MG63 (cell line): Measurements from ENCODE around the gene MYO10. TPM values are rescaled to one million over a fixed set of nuclear protein-coding genes. Genes with fewer than 3 reads are reported as not detected.
"Not testable (repeated sequence)": the region's sequence is repeated elsewhere in the genome, so short reads cannot be mapped to it uniquely, and the experiment has no call there.

Experiments
- DNase-seq: peaks from one replicate; pipeline ENCODE4 v3.0.0-alpha.2; 2020
- H3K27me3 ChIP-seq: fragments of 250-450 bp; sonication (Bioruptor Pico); 2 replicates; pipeline ENCODE4 v1.5.1; 2020; ENCODE audit warnings: mild to moderate bottlenecking, moderate library complexity
- H3K36me3 ChIP-seq: fragments of 250-450 bp; sonication (Bioruptor Pico); 2 replicates; pipeline ENCODE4 v1.5.1; 2020; ENCODE audit warnings: mild to moderate bottlenecking, moderate library complexity
- H3K4me3 ChIP-seq: fragments of 250-450 bp; sonication (Bioruptor Pico); 2 replicates; pipeline ENCODE4 v1.5.1; 2020; ENCODE audit warnings: mild to moderate bottlenecking, moderate library complexity
- H3K9me3 ChIP-seq: fragments of 250-450 bp; sonication (Bioruptor Pico); 2 replicates; pipeline ENCODE4 v1.5.1; 2020; ENCODE audit warnings: mild to moderate bottlenecking, moderate library complexity
- total RNA-seq: library from RNA; depleted of rRNA; stranded (reverse); fragments of >200 nt; shearing (Covaris generic); gene quantifications from 2 replicates; pipeline ENCODE4 v1.2.3, GENCODE V29; 2014; ENCODE audit warnings: low replicate concordance

Gene MYO10
- total RNA-seq, 1 experiment from 2014 or later: 55.0 TPM

- Histone ChIP-seq H3K4me3 (no peak overlapping the region), H3K27me3 (no peaks in the 10 kb centered on the region)
- no peak for DNase-seq
Measured at GRCh38 chr5:16740066-16740810, 195.8 kb downstream of the MYO10 start.

DNA sequence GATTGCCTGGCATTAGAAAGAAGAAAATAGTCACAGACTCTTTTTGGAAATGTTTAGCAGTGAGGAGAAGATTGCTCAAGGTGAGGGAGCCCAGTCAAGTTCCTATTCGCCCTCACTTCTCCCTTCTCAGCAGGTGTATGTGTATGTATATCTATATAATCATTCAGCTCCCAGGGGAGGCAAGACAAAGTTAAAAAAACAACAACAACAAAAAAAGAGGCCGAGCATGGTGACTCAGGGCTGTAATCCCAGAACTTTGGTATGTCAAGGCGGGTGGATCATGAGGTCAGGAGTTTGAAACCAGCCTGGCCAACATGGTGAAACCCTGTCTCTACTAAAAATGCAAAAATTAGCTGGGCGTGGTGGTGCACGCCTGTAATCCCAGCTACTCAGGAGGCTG, 197.7 kb downstream of the MYO10 start:
- DNase-seq: peak; percentile 21
- H3K27me3 ChIP-seq, H3K4me3 ChIP-seq, H3K9me3 ChIP-seq: not testable (repeated sequence)
- peaks cover 74% of the 10 kb centered on the region for H3K36me3 ChIP-seq

More at GRCh38 chr5:16740066-16740810, 195.8 kb downstream of the MYO10 start:
- Histone ChIP-seq H3K36me3 (peaks cover 76% of the 10 kb centered on the region), H3K9me3 (no peaks in the 10 kb centered on the region)

DNA sequence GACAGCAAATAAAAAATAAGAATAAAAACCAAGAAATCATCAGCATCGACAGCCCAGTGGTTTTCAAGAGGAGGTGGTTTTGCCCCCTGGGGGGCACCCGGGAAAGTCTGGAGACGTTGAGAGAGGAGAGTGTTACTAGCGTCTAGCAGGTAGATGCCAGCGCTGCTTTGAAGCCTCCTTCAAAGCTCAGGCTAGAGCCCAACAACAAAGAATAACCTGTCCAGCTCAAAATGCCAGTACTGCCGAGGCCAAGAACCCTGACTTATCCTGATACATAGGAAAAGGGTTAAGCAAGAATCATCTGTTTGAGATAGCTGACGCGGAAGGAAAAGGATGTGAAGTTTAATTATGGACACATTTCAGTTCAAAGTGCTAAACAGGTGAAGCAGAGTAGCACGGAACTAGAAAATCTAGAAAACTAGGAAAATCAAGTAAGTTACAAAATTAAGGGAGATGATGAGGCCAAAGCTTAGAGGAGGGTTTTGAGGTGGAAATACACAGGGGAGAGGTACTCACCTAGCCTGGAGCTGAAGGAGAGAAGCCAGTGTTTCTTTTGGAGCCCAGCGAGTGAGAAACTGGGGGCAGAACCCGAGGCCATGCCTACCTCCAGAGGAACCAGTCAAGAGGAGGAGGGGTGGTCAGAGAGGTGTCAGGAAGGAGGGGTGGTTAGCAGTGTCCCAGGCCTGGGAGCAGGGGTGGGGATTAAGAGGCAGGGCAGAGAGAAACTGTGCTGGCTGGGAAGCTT, 198.3 kb downstream of the MYO10 start:
- no peak overlapping the region for H3K4me3 ChIP-seq
- peaks cover 74% of the 10 kb centered on the region for H3K36me3 ChIP-seq
- no peak for DNase-seq
- H3K27me3 ChIP-seq: no peaks in the 10 kb centered on the region
- no peaks in the 10 kb centered on the region for H3K9me3 ChIP-seq

- no peaks in the 10 kb centered on the region for H3K9me3 ChIP-seq
- H3K4me3 ChIP-seq: no peak overlapping the region
- no peaks in the 10 kb centered on the region for H3K27me3 ChIP-seq
- H3K36me3 ChIP-seq: peaks cover 76% of the 10 kb centered on the region
- DNase-seq: no peak
Measured at GRCh38 chr5:16737209-16737608, 198.9 kb downstream of the MYO10 start.

GRCh38 chr5:16736158-16736995, 199.7 kb downstream of the MYO10 start:
- H3K4me3 ChIP-seq: no peak overlapping the region
- peak; percentile 59 for DNase-seq
- H3K9me3 ChIP-seq: no peaks in the 10 kb centered on the region
- no peaks in the 10 kb centered on the region for H3K27me3 ChIP-seq
- peaks cover 76% of the 10 kb centered on the region for H3K36me3 ChIP-seq

DNA sequence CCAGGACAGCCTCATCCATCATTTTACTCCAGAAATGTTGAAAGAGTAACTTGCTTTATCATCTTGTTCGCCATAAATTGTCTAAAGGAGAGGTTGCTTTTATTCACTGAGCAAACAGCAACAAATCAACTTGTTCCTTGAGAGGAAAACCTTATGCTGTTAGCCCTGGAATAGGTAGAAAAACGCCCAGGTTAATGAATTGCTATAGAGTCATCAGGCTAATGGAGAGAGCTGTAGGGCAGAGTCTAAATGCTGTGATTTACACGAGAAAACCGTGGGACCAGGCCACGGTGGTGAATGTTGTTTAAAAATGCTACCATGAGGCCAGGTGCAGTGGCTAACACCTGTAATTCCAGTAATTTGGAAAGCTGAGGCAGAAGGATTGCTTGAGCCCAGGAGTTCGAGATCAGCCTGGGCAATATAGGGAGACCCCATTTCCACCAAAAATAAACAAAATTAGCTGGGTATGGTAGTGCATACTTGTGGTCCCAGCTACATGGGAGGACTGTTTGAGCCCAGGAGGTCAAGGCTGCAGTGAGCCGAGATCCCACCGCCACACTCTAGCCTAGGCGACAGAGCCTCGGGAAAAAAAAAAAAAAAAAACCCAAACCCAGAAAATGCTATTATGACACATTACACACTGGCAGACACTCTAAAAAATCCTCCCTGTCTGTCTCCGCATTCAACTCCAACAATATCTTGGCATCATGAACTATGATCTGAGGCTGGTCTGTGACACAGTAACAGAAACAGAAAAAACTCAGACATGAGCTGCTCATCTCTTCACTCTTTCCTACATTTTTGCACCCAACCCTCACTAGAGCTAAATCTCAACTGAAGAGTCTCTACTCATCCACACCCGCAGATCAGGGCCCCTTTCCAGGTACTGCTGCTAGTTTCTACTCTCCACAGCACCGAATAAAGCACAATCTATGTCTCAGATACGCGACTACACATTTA, 200.7 kb downstream of the MYO10 start:
- H3K9me3 ChIP-seq: no peaks in the 10 kb centered on the region
- DNase-seq: no peak
- H3K27me3 ChIP-seq: no peaks in the 10 kb centered on the region
- peaks cover 74% of the 10 kb centered on the region for H3K36me3 ChIP-seq
- H3K4me3 ChIP-seq: no peak overlapping the region

- H3K4me3 ChIP-seq: no peak overlapping the region
- DNase-seq: no peak
- H3K9me3 ChIP-seq: no peaks in the 10 kb centered on the region
- H3K36me3 ChIP-seq: peaks cover 81% of the 10 kb centered on the region
- no peaks in the 10 kb centered on the region for H3K27me3 ChIP-seq
Measured at GRCh38 chr5:16733331-16734006, 202.6 kb downstream of the MYO10 start.

DNA sequence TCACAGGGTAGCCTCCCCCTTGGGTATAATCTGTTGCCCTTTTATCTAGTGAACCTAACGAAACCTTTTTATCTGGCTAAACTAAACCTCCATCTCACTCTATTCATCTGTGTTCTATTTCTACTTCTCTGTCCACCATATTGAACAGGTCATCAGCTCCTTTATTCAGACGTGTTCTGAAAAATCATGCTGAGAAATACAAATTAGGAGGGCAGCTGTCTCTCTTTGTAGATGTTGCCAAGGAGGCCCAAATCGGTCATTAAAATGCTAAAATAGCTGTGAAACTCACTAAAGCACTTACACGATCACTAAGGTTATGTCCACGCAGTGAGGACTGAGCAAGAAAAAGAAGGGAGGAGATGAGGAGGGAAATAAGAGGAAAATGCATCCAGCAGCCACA, 203.7 kb downstream of the MYO10 start:
- Histone ChIP-seq H3K27me3 (no peaks in the 10 kb centered on the region), H3K9me3 (no peaks in the 10 kb centered on the region), H3K4me3 (no peak overlapping the region), H3K36me3 (peaks cover 79% of the 10 kb centered on the region)
- DNase-seq: no peak

GRCh38 chr5:16727755-16728325, 208.2 kb downstream of the MYO10 start:
- no peaks in the 10 kb centered on the region for H3K9me3 ChIP-seq
- peaks cover 71% of the 10 kb centered on the region for H3K36me3 ChIP-seq
- no peak for DNase-seq
- no peaks in the 10 kb centered on the region for H3K27me3 ChIP-seq
- H3K4me3 ChIP-seq: no peak overlapping the region

DNA sequence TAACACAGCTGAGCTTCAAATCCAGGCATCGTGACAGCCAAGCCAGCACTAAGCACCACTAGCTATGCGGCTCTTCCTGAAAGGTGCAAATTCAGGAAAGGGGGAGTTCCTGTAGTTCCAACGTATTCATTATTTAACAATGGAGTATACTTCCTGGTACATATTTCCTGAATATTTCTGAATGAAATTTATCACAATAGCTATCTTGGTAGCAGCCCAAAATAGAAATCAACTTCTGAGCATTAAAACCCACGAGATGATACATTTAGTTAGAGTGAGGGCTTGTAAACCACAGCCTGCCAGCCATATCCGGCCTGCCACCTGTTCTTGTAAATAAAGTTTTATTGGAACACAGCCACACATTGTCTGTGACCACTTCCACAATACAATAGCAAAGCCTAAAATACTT, 209.5 kb downstream of the MYO10 start:
- Histone ChIP-seq H3K27me3 (no peaks in the 10 kb centered on the region), H3K9me3 (no peaks in the 10 kb centered on the region), H3K36me3 (peaks cover 70% of the 10 kb centered on the region), H3K4me3 (no peak overlapping the region)
- DNase-seq: no peak

GRCh38 chr5:16725575-16725974, 210.5 kb downstream of the MYO10 start:
- Histone ChIP-seq H3K27me3 (no peaks in the 10 kb centered on the region), H3K36me3 (peaks cover 70% of the 10 kb centered on the region)

GRCh38 chr5:16723821-16724220, 212.3 kb downstream of the MYO10 start:
- DNase-seq: no peak
- peaks cover 66% of the 10 kb centered on the region for H3K36me3 ChIP-seq

More at GRCh38 chr5:16725575-16725974, 210.5 kb downstream of the MYO10 start:
- no peak for DNase-seq
- H3K9me3 ChIP-seq: no peaks in the 10 kb centered on the region
- H3K4me3 ChIP-seq: no peak overlapping the region

DNA sequence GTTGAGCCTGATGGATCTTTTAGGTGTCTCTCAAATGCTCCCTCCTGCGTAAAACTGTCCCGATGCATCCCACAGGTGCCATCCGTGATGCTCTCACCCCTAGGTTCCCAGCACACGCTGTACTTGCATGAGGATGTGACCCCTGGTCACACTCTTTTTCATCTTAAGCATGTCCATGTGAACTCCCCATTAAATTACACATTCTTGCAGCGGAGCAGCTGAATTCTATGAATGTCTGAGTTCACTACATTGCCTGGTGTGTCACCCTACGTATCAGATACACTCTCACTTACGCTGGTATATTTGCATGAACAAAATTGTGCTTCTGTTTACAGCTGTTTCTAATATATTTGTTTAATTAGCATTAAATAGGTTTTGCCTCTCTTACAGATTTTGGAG, 214.0 kb downstream of the MYO10 start:
- no peaks in the 10 kb centered on the region for H3K27me3 ChIP-seq
- no peak for DNase-seq

More at GRCh38 chr5:16723821-16724220, 212.3 kb downstream of the MYO10 start:
- Histone ChIP-seq H3K4me3 (no peak overlapping the region), H3K9me3 (no peaks in the 10 kb centered on the region), H3K27me3 (no peaks in the 10 kb centered on the region)

DNA sequence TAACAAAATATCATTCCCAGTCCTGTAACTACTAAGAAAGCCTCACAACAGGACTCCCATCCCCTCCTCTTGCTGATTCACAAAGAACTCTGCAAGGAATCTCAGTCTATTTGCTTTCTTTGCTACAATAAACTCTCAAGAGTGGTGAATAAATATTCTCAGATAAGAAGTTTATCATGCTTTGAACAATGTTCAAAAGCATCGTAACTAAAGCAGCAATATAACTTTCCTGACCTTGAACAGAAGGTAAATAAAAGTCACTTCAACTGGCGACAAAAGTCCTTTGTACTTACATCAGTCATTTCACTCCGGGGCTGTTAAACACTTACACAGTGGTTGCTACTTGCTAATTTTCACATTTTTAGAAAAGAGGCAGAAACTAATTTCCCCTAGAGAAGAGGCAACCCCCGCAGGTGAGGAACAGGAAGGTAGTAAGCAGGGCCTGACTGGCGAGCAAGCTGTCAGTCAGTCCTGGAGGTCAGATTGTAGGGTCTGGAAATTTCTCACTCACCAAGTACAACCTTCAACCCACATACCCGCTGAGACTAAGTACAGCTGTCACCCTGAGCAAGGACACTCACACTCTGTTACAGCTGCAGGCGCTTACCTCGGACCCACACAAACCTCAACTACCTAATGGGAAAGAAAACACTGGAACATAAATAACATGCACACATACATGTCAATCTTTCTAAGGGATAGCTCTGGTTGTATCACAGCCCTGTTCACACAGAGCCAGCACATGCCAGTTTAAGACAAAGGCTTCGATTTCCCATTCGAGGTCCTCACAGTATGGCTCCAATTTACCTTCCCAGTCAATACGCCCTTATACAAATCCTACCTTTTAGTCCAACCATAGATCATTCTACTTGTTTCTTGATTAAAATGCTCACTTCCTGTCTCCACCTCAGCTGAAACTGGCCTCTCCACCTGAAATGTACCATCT, 214.7 kb downstream of the MYO10 start:
- H3K4me3 ChIP-seq: no peak overlapping the region
- peaks cover 50% of the 10 kb centered on the region for H3K36me3 ChIP-seq
- no peaks in the 10 kb centered on the region for H3K27me3 ChIP-seq
- no peaks in the 10 kb centered on the region for H3K9me3 ChIP-seq
- DNase-seq: no peak

More for the DNA sequence above, 214.0 kb downstream of the MYO10 start:
- H3K36me3 ChIP-seq: peaks cover 56% of the 10 kb centered on the region
- H3K9me3 ChIP-seq: no peaks in the 10 kb centered on the region
- H3K4me3 ChIP-seq: no peak overlapping the region
